HG02759 (cell line): ENCODE results near the gene HEMK1.

ENCODE experiments used
- ATAC-seq: cut with Tn5 transposase; IDR thresholded peaks from one replicate; pipeline ENCODE4 v1.9.1; 2021; ENCODE audit warnings: mild to moderate bottlenecking, moderate library complexity; ENCODE audit not compliant: unreplicated experiment

HEMK1 gene

GRCh38 chr3:50542177-50543034 lies 26.9 kb upstream of the HEMK1 start:
- ATAC-seq = no peak

GRCh38 chr3:50545781-50546180 lies 23.5 kb upstream of the HEMK1 start:
- ATAC-seq = no peak

GRCh38 chr3:50549226-50549625 lies 20.1 kb upstream of the HEMK1 start:
- ATAC-seq = no peak

GRCh38 chr3:50550079-50550736 lies 19.1 kb upstream of the HEMK1 start:
- no peak for ATAC-seq

- no peak for ATAC-seq
These were observed 18.2 kb upstream of the HEMK1 start for GRCh38 chr3:50551054-50551659.

- ATAC-seq = no peak
These were observed 17.5 kb upstream of the HEMK1 start for GRCh38 chr3:50551681-50552435.

GRCh38 chr3:50552598-50552997 lies 16.7 kb upstream of the HEMK1 start:
- no peak for ATAC-seq

- no peak for ATAC-seq
These were observed 14.8 kb upstream of the HEMK1 start for GRCh38 chr3:50554553-50554952.

- ATAC-seq = no peak
These were observed 12.2 kb upstream of the HEMK1 start for GRCh38 chr3:50557106-50557505.

GRCh38 chr3:50557915-50558314 lies 11.4 kb upstream of the HEMK1 start:
- ATAC-seq = no peak

- no peak for ATAC-seq
These were observed 9.6 kb upstream of the HEMK1 start for GRCh38 chr3:50559702-50560101.

- no peak for ATAC-seq
These were observed 6.5 kb upstream of the HEMK1 start for GRCh38 chr3:50562861-50563260.

- ATAC-seq = no peak
These were observed 5.5 kb upstream of the HEMK1 start for GRCh38 chr3:50563867-50564266.

- ATAC-seq = no peak
These were observed 5.0 kb upstream of the HEMK1 start for GRCh38 chr3:50564321-50564720.

- ATAC-seq = no peak
These were observed 2.3 kb upstream of the HEMK1 start for GRCh38 chr3:50567011-50567385.

GRCh38 chr3:50567386-50568167 lies 1.7 kb upstream of the HEMK1 start, which contains the start of gene C3orf18:
Gene C3orf18 (minus strand): TSS chr3:50567747. CDS start chr3:50565699, 2,048 bp downstream.
- ATAC-seq = peak; percentile 84

GRCh38 chr3:50570508-50571279 lies 1.4 kb downstream of the HEMK1 start:
- ATAC-seq = no peak

- ATAC-seq = no peak
These were observed 2.2 kb downstream of the HEMK1 start for GRCh38 chr3:50571486-50571885.

GRCh38 chr3:50572158-50572557 lies 2.8 kb downstream of the HEMK1 start:
- ATAC-seq = no peak
